EH (cell line): ENCODE data around the gene MLPH.
"Not testable (repeated sequence)": the region's sequence is repeated elsewhere in the genome, so short reads cannot be mapped to it uniquely, and the experiment has no call there.

Source experiments
- DNase-seq: peaks from one replicate; pipeline ENCODE4 v3.0.0-alpha.2; 2015; ENCODE audit warnings: low read depth

Gene MLPH

GRCh38 chr2:237457388-237457941 lies 29.6 kb upstream of the MLPH start:
- DNase-seq, result no peak

- no peak for DNase-seq
These were observed 28.5 kb upstream of the MLPH start for GRCh38 chr2:237458519-237458918.

- DNase-seq, result peak; percentile 51
These were observed 27.8 kb upstream of the MLPH start for GRCh38 chr2:237459226-237459625.

GRCh38 chr2:237459741-237460174 lies 27.3 kb upstream of the MLPH start:
- peak; percentile 91 for DNase-seq

- DNase-seq, result peak; percentile 71
These were observed 22.2 kb upstream of the MLPH start for GRCh38 chr2:237464757-237465391.

GRCh38 chr2:237465515-237466148 lies 21.4 kb upstream of the MLPH start:
- peak; percentile 99 for DNase-seq

- peak; percentile 85 for DNase-seq
These were observed 20.8 kb upstream of the MLPH start for GRCh38 chr2:237466211-237466610.

GRCh38 chr2:237467447-237468179 lies 19.4 kb upstream of the MLPH start:
- DNase-seq, result no peak

- not testable (repeated sequence) for DNase-seq
These were observed 17.6 kb upstream of the MLPH start for GRCh38 chr2:237469410-237469809.

- no peak for DNase-seq
These were observed 17.2 kb upstream of the MLPH start for GRCh38 chr2:237469849-237470248.

GRCh38 chr2:237470914-237471313 lies 16.1 kb upstream of the MLPH start:
- no peak for DNase-seq

- peak; percentile 85 for DNase-seq
These were observed 15.4 kb upstream of the MLPH start for GRCh38 chr2:237471438-237472186.

GRCh38 chr2:237472187-237472712 lies 14.8 kb upstream of the MLPH start:
- DNase-seq, result no peak

- DNase-seq, result no peak
These were observed 13.9 kb upstream of the MLPH start for GRCh38 chr2:237472909-237473877.

GRCh38 chr2:237473878-237474441 lies 13.1 kb upstream of the MLPH start:
- DNase-seq, result peak; percentile 89

- no peak for DNase-seq
These were observed 12.6 kb upstream of the MLPH start for GRCh38 chr2:237474442-237474911.

GRCh38 chr2:237474931-237475703 lies 11.9 kb upstream of the MLPH start:
- DNase-seq, result peak; percentile 83

- peak; percentile 74 for DNase-seq
These were observed 11.3 kb upstream of the MLPH start for GRCh38 chr2:237475704-237476141.

GRCh38 chr2:237478095-237478494 lies 9.0 kb upstream of the MLPH start:
- DNase-seq, result no peak
